A549 (cell line): ENCODE data around the gene MED13L. TPM values are rescaled to one million over a fixed set of nuclear protein-coding genes. Genes with fewer than 3 reads are reported as not detected.
A peak's percentile ranks its signal among the peaks of the same experiment; 100 is the strongest.

Experiments
- ATAC-seq, 2 experiments: fragments of 200-7000 bp in 1 of 2; fragments of >200 bp in 1 of 2; cut with Nextera tagmentation in 1 of 2; cut with Tn5 transposase in 1 of 2; 3 replicates each; pipeline versions ENCODE4 v1.8.0 to v1.9.1; 2018 to 2020; ENCODE audit warnings: mild to moderate bottlenecking in 1 of 2, moderate library complexity in 1 of 2
- CTCF ChIA-PET: fragments of 300-600 bp; sonication (Branson Sonifier 250); formaldehyde crosslinking; extraction: SDS; loops from one replicate; lab custom pipeline; 2021; ENCODE audit warnings: antibody characterized with exemption, inconsistent platforms; lab: Yijun Ruan, JAX
- POLR2A ChIA-PET: fragments of 350-600 bp; formaldehyde crosslinking; extraction: SDS; loops from one replicate; lab custom pipeline; 2021; ENCODE audit warnings: antibody characterized with exemption, inconsistent platforms; lab: Yijun Ruan, JAX
- DNase-seq, 2 experiments: peaks; one replicate each; pipeline versions ENCODE4 v3.0.0 to v3.0.0-alpha.2; 2011 to 2016; ENCODE audit warnings: low read depth in 1 of 2, low spot score in 1 of 2
- FAIRE-seq: peaks from 2 replicates; lab custom pipeline; 2011; peaks lifted over from hg19 to GRCh38; lab: Jason Lieb, UNC
- H3K27ac ChIP-seq, 2 experiments: fragments of >200 bp; sonication (Bioruptor Twin); formaldehyde crosslinking; 3 replicates each; pipeline ENCODE4 v1.5.1; 2016 to 2017
- H3K4me1 ChIP-seq: fragments of >200 bp; sonication (Bioruptor Twin); formaldehyde crosslinking; 3 replicates; pipeline ENCODE4 v1.6.1; 2016
- H3K4me2 ChIP-seq: fragments of >200 bp; sonication (Bioruptor Twin); formaldehyde crosslinking; 3 replicates; pipeline ENCODE4 v1.6.1; 2016
- H3K4me3 ChIP-seq: fragments of >200 bp; sonication (Bioruptor Twin); formaldehyde crosslinking; 3 replicates; pipeline ENCODE4 v1.5.1; 2016
- H3K9me3 ChIP-seq: fragments of >200 bp; sonication (Bioruptor Twin); formaldehyde crosslinking; 3 replicates; pipeline ENCODE4 v1.6.1; 2016
- ATOH8 ChIP-seq: fragments of 250-450 bp; sonication (Bioruptor Pico); IDR thresholded peaks from 2 replicates; pipeline ENCODE4 v1.5.0; 2020; ENCODE audit warnings: low read depth, mild to moderate bottlenecking, moderate library complexity
- CEBPB ChIP-seq, 2 experiments: fragments of >200 bp in 1 of 2; sonication (Bioruptor Twin) in 1 of 2; formaldehyde crosslinking in 1 of 2; IDR thresholded peaks; 2 replicates each; pipeline ENCODE4 v1.6.1; 2012 to 2016
- CTCF ChIP-seq: fragments of >200 bp; sonication (Bioruptor Twin); formaldehyde crosslinking; IDR thresholded peaks from 3 replicates; pipeline ENCODE4 v1.5.1; 2016
- E2F6 ChIP-seq: IDR thresholded peaks from 2 replicates; pipeline ENCODE4 v1.6.1; 2012; ENCODE audit warnings: low read depth, borderline replicate concordance
- FOSB ChIP-seq: fragments of 250-450 bp; sonication (Bioruptor Pico); IDR thresholded peaks from 2 replicates; pipeline ENCODE4 v1.5.0; 2020; ENCODE audit warnings: mild to moderate bottlenecking, moderate library complexity
- FOSL2 ChIP-seq, 2 experiments: fragments of 450-650 bp in 1 of 2; fragments of >200 bp in 1 of 2; sonication (Bioruptor Twin) in 1 of 2; formaldehyde crosslinking; IDR thresholded peaks; 2 replicates each; pipeline versions ENCODE4 v1.5.0 to v1.6.1; 2016 to 2020; ENCODE audit warnings: mild to moderate bottlenecking in 1 of 2, moderate library complexity in 1 of 2
- FOXS1 ChIP-seq: fragments of 250-450 bp; sonication (Bioruptor Pico); IDR thresholded peaks from 2 replicates; pipeline ENCODE4 v1.5.0; 2020; ENCODE audit warnings: mild to moderate bottlenecking, moderate library complexity
- GATA3 ChIP-seq: IDR thresholded peaks from 2 replicates; pipeline ENCODE4 v1.6.1; 2012; ENCODE audit warnings: borderline replicate concordance
- HEYL ChIP-seq: fragments of 250-450 bp; sonication (Bioruptor Pico); IDR thresholded peaks from 2 replicates; pipeline ENCODE4 v1.8.0; 2021; ENCODE audit warnings: mild to moderate bottlenecking, moderate library complexity
- HMGXB4 ChIP-seq: fragments of 250-450 bp; sonication (Bioruptor Pico); IDR thresholded peaks from 2 replicates; pipeline ENCODE4 v1.5.0; 2021; ENCODE audit warnings: mild to moderate bottlenecking, moderate library complexity, borderline replicate concordance
- HOXB5 ChIP-seq: fragments of 250-450 bp; sonication (Bioruptor Pico); IDR thresholded peaks from 2 replicates; pipeline ENCODE4 v1.5.0; 2020; ENCODE audit warnings: mild to moderate bottlenecking, moderate library complexity
- KDM1A ChIP-seq: fragments of 200-600 bp; sonication (generic); IDR thresholded peaks from 2 replicates; pipeline ENCODE4 v1.6.1; 2016; ENCODE audit warnings: low read depth, mild to moderate bottlenecking
- MAX ChIP-seq: IDR thresholded peaks from 2 replicates; pipeline ENCODE4 v1.6.1; 2012
- MAZ ChIP-seq: fragments of 150-350 bp; IDR thresholded peaks from 2 replicates; pipeline ENCODE4 v1.6.1; 2014; ENCODE audit warnings: antibody characterized with exemption, low read depth, low read length, borderline replicate concordance
- MYC ChIP-seq: IDR thresholded peaks from 2 replicates; pipeline ENCODE4 v1.6.1; 2012; ENCODE audit warnings: mild to moderate bottlenecking, inconsistent platforms, low read length, improper control_type of control experiment, borderline replicate concordance
- NPAS2 ChIP-seq: fragments of 250-450 bp; sonication (Bioruptor Pico); IDR thresholded peaks from 2 replicates; pipeline ENCODE4 v1.8.0; 2022; ENCODE audit warnings: mild to moderate bottlenecking, moderate library complexity, borderline replicate concordance
- NR3C1 ChIP-seq: fragments of >200 bp; sonication (Bioruptor Twin); formaldehyde crosslinking; IDR thresholded peaks from 3 replicates; pipeline ENCODE4 v1.6.1; 2017
- PBX3 ChIP-seq: IDR thresholded peaks from 2 replicates; pipeline ENCODE4 v1.6.1; 2012
- PHF8 ChIP-seq: fragments of 200-600 bp; sonication (generic); IDR thresholded peaks from 2 replicates; pipeline ENCODE4 v1.6.1; 2016; ENCODE audit warnings: low read depth, mild to moderate bottlenecking, antibody characterized with exemption, moderate library complexity, borderline replicate concordance
- RAD21 ChIP-seq, 2 experiments: fragments of >200 bp in 1 of 2; sonication (Bioruptor Twin) in 1 of 2; formaldehyde crosslinking in 1 of 2; IDR thresholded peaks in 1 of 2; conservative IDR thresholded peaks in 1 of 2; 2 replicates in 1 of 2; 3 replicates in 1 of 2; pipeline ENCODE4 v1.6.1; 2012 to 2018; ENCODE audit warnings: inconsistent platforms in 1 of 2
- RCOR1 ChIP-seq: fragments of 150-350 bp; IDR thresholded peaks from 2 replicates; pipeline ENCODE4 v1.6.1; 2014; ENCODE audit warnings: antibody characterized with exemption, low read length, low read depth
- TFCP2L1 ChIP-seq: fragments of 250-450 bp; sonication (Bioruptor Pico); IDR thresholded peaks from 2 replicates; pipeline ENCODE4 v1.5.0; 2021; ENCODE audit warnings: mild to moderate bottlenecking
- TP53 ChIP-seq: fragments of 250-450 bp; sonication (Bioruptor Pico); IDR thresholded peaks from 2 replicates; pipeline ENCODE4 v1.5.0; 2021; ENCODE audit warnings: mild to moderate bottlenecking, moderate library complexity
- USF2 ChIP-seq: fragments of 450-650 bp; IDR thresholded peaks from 2 replicates; pipeline ENCODE4 v1.6.1; 2014; ENCODE audit warnings: antibody characterized with exemption
- WGBS: methylation state at CpG from one replicate; pipeline ENCODE4 v1.1.6; 2017; ENCODE audit errors: missing lambda C conversion rate; 5-methylcytosine and 5-hydroxymethylcytosine counted together
- polyA plus RNA-seq, 4 experiments: library from polyadenylated mRNA; depleted of rRNA in 3 of 4; stranded (reverse); fragments of >200 nt; fragmentation: RNase III in 1 of 4; extraction: RNeasy Plus Mini Kit Qiagen cat#74134 plus additional on column Dnase treatment in 1 of 4; gene quantifications; 2 replicates in 3 of 4; 3 replicates in 1 of 4; pipeline ENCODE4 v1.2.3, GENCODE V29; 2011 to 2017

The MED13L gene
- polyA plus RNA-seq, 2 of the 4 experiments (the other 2 are of a cell fraction): 23.2 to 134 TPM

- Histone ChIP-seq H3K4me1 (peaks cover 36% of the 10 kb centered on the region), H3K9me3 (no peaks in the 10 kb centered on the region), H3K4me3 (peak overlapping the region; percentile 71), H3K4me2 (peak overlapping the region; percentile 74), H3K27ac (peak overlapping the region; percentile 96 to 99)
- FAIRE-seq: no peak
- TF ChIP-seq ATOH8 (CRISPR knock-in tag): no peak
- TF ChIP-seq KDM1A: no peak
- no peak for TF ChIP-seq TP53
- no peak for TF ChIP-seq FOSB
- no peak for TF ChIP-seq FOXS1 (CRISPR knock-in tag)
- no peak for TF ChIP-seq NPAS2 (CRISPR knock-in tag)
- TF ChIP-seq FOSL2 (IDR thresholded peaks at IDR 0.05): no peak
- TF ChIP-seq FOSL2 (CRISPR knock-in tag; IDR thresholded peaks at IDR 0.05): no peak
- no peak for TF ChIP-seq GATA3
- TF ChIP-seq HOXB5: no peak
- TF ChIP-seq RCOR1: no peak
- no peak for TF ChIP-seq PHF8
- TF ChIP-seq MAZ: no peak
- no peak for TF ChIP-seq HEYL (CRISPR knock-in tag)
- TF ChIP-seq MYC: no peak
- TF ChIP-seq CTCF: no peak
- POLR2A ChIA-PET: interaction anchor here (0.7 to 1.5 kb wide), 7 partner anchors 12 to 247 kb away, joined by 3 to 7 read pairs (median 3); no protein-coding TSS in a partner anchor
- CTCF ChIA-PET: interaction anchor here (0.6 to 2.1 kb wide), 21 partner anchors 12 to 519 kb away, joined by 3 to 10 read pairs (median 3); no protein-coding TSS in a partner anchor
- DNase-seq: peak in 1 of 2 experiments; percentile 45
- WGBS: 74% methylated on average over 8 of the region's 8 CpGs
- no peak for ATAC-seq
Measured at GRCh38 chr12:116278279-116278626, 760 bp upstream of the MED13L start.

- DNase-seq: peak; percentile 49 to 72
- Histone ChIP-seq H3K4me3 (peak overlapping the region; percentile 71), H3K4me1 (peaks cover 43% of the 10 kb centered on the region), H3K9me3 (no peaks in the 10 kb centered on the region), H3K27ac (peak overlapping the region; percentile 96 to 99), H3K4me2 (peak overlapping the region; percentile 73)
- POLR2A ChIA-PET: interaction anchor here (0.6 to 1.5 kb wide), 8 partner anchors 11 to 432 kb away, joined by 3 to 7 read pairs (median 4); no protein-coding TSS in a partner anchor
- ATAC-seq: peak; percentile 64 to 72
- WGBS: 1% methylated on average over 35 of the region's 104 CpGs
- peak; percentile 54 for TF ChIP-seq MAX
- no peak for TF ChIP-seq USF2
- no peak for TF ChIP-seq ATOH8 (CRISPR knock-in tag)
- 0 out of 2 replicates have a peak, but pooled peaks have one; percentile 46 for TF ChIP-seq PBX3
- peak; percentile 1 to 18; a peak in 2 of 5 replicates for TF ChIP-seq RAD21 (conservative IDR thresholded peaks at IDR 0.05 in 1 of 2, IDR thresholded peaks at IDR 0.05 in 1 of 2)
- no peak for TF ChIP-seq NR3C1
- TF ChIP-seq HMGXB4 (CRISPR knock-in tag): no peak
- peak in 1 of 2 experiments; percentile 79; a peak in 2 of 4 replicates for TF ChIP-seq CEBPB (IDR thresholded peaks at IDR 0.05)
- TF ChIP-seq TFCP2L1 (CRISPR knock-in tag): no peak
- TF ChIP-seq E2F6: 0 out of 2 replicates have a peak, but pooled peaks have one; percentile 25
- FAIRE-seq: no peak
- CTCF ChIA-PET: interaction anchor here (0.6 to 2.1 kb wide), 24 partner anchors 14 to 1555 kb away, joined by 3 to 10 read pairs (median 4); no protein-coding TSS in a partner anchor
Measured at GRCh38 chr12:116276652-116277466, 634 bp downstream of the MED13L start.
